Raji (cell line): ENCODE results near the gene SRGAP2.
"Not testable (repeated sequence)": the region's sequence is repeated elsewhere in the genome, so short reads cannot be mapped to it uniquely, and the experiment has no call there.

Experiments
- POLR2A ChIP-seq: IDR thresholded peaks from 2 replicates; pipeline ENCODE4 v1.6.1; 2011; ENCODE audit warnings: low read depth, low read length, control low read depth; ENCODE audit not compliant: insufficient read depth

Gene SRGAP2

GRCh38 chr1:206203364-206204158 is at the start of gene SRGAP2:
SRGAP2 (plus strand) TSS chr1:206203541; CDS start chr1:206205971, 2,430 bp downstream.
- TF ChIP-seq POLR2A: not testable (repeated sequence)

- TF ChIP-seq POLR2A: not testable (repeated sequence)
Measured at GRCh38 chr1:206202789-206203363, 465 bp upstream of the SRGAP2 start, which contains the start of gene FAM72A. FAM72A (minus strand) TSS chr1:206202839; CDS start chr1:206202025, 814 bp downstream.
